ENCODE measurements around the gene RNF123. TPM values are rescaled to one million over a fixed set of nuclear protein-coding genes. Genes with fewer than 3 reads are reported as not detected.
A peak's percentile ranks its signal among the peaks of the same experiment; 100 is the strongest.

The RNF123 gene
- total RNA-seq, 2 donors from 2014 or later, result 18.4 to 28.7 TPM

DNA sequence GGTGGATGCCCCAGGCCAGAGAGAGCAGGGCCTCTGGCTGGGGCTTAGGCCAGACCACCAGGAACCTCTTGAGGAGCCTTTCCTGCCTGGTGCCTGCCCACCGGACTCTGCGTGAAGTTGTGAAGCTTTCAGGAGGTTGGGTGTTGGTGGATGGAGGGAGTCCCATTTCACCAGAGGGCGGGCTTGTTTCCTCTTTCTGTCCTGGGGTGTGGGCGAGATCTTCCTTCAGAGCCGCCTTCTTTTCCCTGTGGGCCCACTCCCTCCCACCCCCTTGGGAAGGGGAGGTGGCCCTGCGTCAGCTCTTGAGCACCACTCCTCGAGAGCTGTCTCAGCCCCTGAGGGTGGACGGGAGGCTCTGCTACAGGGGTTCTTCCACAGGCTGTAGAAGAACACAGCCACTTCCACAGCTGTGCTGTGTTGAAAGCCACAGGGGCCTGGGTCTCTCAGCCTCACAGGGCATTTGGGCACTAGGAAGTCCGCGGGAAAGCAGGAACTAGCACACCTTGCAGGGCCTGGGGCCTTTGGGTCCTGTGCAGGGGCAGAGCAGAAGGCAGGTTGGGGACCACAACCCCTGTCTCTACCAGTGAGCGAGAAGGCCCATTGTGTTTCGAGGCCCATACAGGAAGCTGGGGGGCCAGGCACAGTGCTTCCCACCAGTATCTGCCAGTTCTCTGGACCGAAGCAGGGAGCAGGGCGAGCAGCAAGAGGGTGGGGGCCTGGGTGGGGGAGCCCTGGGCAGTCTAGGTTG, 28.0 kb downstream of the RNF123 start:
- TF ChIP-seq, protein P1, sequence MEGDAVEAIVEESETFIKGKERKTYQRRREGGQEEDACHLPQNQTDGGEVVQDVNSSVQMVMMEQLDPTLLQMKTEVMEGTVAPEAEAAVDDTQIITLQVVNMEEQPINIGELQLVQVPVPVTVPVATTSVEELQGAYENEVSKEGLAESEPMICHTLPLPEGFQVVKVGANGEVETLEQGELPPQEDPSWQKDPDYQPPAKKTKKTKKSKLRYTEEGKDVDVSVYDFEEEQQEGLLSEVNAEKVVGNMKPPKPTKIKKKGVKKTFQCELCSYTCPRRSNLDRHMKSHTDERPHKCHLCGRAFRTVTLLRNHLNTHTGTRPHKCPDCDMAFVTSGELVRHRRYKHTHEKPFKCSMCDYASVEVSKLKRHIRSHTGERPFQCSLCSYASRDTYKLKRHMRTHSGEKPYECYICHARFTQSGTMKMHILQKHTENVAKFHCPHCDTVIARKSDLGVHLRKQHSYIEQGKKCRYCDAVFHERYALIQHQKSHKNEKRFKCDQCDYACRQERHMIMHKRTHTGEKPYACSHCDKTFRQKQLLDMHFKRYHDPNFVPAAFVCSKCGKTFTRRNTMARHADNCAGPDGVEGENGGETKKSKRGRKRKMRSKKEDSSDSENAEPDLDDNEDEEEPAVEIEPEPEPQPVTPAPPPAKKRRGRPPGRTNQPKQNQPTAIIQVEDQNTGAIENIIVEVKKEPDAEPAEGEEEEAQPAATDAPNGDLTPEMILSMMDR (IDR thresholded peaks at IDR 0.05), result no peak
- TF ChIP-seq POLR2A (IDR thresholded peaks at IDR 0.05), result no peak
- no peak overlapping the region for H3K4me3 ChIP-seq
- no peaks in the 10 kb centered on the region for H3K9me3 ChIP-seq
- H3K27ac ChIP-seq, result no peak overlapping the region
- H3K4me1 ChIP-seq, result peaks cover 40% of the 10 kb centered on the region
- peaks cover 0 to 4% of the 10 kb centered on the region in 2 donors for H3K36me3 ChIP-seq (replicated peaks in 1 of 2; ENCODE audit: insufficient read depth in 1 of 2, low read depth in 2 of 2)
- DNase-seq (peak in 1 of 4 donors; percentile 12), ATAC-seq (no peak)
- 89 to 92% methylated on average over 6 to 14 of the region's 14 CpGs for WGBS, 2 donors
- intact Hi-C loops (cut with DNase I), result no loop called here
- no peaks in the 10 kb centered on the region for H3K27me3 ChIP-seq

DNA sequence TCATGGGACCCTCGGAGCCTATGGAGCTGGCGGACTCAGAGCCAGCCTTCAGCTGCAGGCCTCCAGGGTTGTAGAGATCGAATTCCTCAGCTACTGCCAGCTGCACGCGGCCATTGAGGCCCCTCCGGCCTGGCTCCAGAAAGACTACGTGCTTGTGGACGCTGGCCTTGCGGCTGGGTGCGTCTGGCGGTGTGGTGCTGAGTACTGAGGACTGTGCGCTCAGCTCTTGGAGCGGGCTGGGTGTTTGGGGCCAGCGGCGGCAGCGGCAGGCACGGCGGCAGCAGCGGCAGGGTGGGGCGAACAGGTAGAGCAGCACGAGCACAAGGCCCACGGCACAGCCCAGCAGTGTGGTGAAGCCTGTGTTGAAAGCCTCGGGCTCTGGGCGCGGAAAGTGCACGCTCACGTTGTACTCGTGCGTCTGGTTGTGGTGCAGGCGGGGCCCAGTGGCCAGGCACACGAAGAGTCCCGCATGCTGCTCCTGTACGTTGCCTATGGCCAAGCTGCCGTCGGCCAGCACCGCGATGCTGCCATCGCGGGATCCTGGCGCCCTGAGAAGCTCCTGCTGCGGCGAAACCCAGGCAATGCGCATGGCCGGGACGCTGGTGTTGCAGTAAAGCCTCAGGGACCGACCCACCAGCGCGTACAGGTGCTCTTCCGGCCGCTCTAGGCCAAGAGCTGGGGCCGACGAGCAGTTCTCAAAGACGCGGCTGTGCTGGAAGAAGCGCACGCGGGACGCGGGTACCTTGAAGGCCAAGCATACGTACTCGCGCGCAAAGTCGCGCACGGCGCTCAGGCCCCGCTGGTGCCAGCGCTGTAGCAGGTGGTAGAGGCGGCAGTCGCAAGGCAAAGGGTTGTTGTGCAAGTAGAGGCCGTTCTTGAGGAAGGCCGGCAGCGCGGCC, 28.9 kb downstream of the RNF123 start:
- peak in 2 of 4 donors; percentile 43 to 46 for DNase-seq
- H3K9me3 ChIP-seq, result no peaks in the 10 kb centered on the region
- H3K27ac ChIP-seq, result no peak overlapping the region
- no peak overlapping the region for H3K4me3 ChIP-seq
- 66 to 75% methylated on average over 44 to 73 of the region's 75 CpGs for WGBS, 2 donors
- H3K36me3 ChIP-seq (replicated peaks in 1 of 2; ENCODE audit: insufficient read depth in 1 of 2, low read depth in 2 of 2), result peaks cover 0 to 4% of the 10 kb centered on the region in 2 donors
- peaks cover 48% of the 10 kb centered on the region for H3K4me1 ChIP-seq
- H3K27me3 ChIP-seq, result no peaks in the 10 kb centered on the region
- TF ChIP-seq POLR2A (IDR thresholded peaks at IDR 0.05), result no peak
- TF ChIP-seq, protein P1 (IDR thresholded peaks at IDR 0.05), result no peak
- intact Hi-C loops (cut with DNase I), result no loop called here
- ATAC-seq, result no peak

DNA sequence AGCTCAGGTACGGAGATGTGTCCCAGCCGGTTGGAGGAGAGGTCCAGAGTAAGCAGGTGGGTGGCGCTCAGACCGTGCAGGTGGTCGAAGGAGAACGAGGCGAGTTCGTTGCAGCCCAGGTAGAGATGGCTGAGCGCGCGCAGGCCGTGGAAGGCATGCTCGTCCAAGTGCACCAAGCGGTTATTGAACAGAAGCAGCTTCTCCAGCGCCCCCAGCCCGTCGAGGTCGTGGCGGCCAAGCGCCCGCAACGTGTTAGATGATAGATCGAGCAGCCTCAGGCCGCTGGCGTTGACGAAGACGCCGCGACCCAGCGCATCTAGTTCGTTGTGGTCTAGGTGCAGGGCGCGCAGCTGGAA, 29.5 kb downstream of the RNF123 start:
- ATAC-seq (no peak), DNase-seq (peak in 1 of 4 donors; percentile 45)
- Histone ChIP-seq H3K36me3 (replicated peaks in 1 of 2; ENCODE audit: insufficient read depth in 1 of 2, low read depth in 2 of 2) (peaks cover 0 to 4% of the 10 kb centered on the region in 2 donors), H3K27me3 (no peaks in the 10 kb centered on the region), H3K9me3 (no peaks in the 10 kb centered on the region), H3K27ac (peak overlapping the region in 3 of 4 donors; percentile 1 to 69 (median 66)), H3K4me1 (peaks cover 51% of the 10 kb centered on the region), H3K4me3 (no peak overlapping the region)
- 15 to 26% methylated on average over 19 to 31 of the region's 33 CpGs for WGBS, 2 donors
- TF ChIP-seq, protein P1 (IDR thresholded peaks at IDR 0.05), result no peak
- TF ChIP-seq POLR2A (IDR thresholded peaks at IDR 0.05), result no peak
- intact Hi-C loops (cut with DNase I), result no loop called here

DNA sequence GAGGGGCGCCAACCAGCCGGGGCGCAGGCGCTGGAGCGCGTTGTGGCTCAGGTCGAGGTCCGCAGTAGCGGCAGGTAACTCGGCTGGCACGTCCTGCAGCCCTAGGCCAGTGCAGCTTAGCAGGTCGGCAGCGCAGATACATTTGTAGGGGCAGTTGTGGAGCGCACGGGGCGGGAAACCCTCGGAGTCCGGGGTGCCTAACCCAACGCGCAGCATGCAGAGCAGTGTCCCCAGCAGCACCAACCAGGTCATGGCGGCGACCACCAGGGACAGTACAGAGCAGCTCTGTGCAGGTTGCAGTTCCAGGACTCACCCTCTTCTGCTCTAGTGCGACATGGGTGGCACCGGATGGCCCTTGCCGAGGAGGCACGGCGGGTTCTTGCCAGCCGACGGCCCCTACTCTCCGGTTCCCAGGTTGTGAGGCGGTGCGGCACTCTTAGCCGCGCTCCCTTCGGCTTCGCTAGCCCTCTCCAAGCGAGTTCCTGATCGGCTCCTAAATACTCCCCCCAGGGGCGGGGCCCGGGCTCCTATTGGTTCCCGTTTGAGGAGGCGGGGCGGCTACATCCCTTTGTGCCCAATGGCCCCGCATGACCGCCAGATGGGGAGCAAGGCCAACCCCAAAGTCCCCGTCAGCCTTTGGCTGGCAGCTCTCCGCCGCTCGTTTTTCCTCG, 30.0 kb downstream of the RNF123 start, which contains the start of gene AMIGO3:
AMIGO3 (minus strand) TSS at position 471 of the 671 bp plus-strand sequence; CDS start at position 252, 219 bp downstream.
- no peaks in the 10 kb centered on the region for H3K9me3 ChIP-seq
- peaks cover 0 to 4% of the 10 kb centered on the region in 2 donors for H3K36me3 ChIP-seq (replicated peaks in 1 of 2; ENCODE audit: insufficient read depth in 1 of 2, low read depth in 2 of 2)
- TF ChIP-seq POLR2A (IDR thresholded peaks at IDR 0.05), result peak; percentile 82 to 87 (median 84)
- TF ChIP-seq, protein P1 (IDR thresholded peaks at IDR 0.05), result peak; percentile 42 to 92 (median 63)
- H3K4me1 ChIP-seq, result peaks cover 53% of the 10 kb centered on the region
- peak within 1 kb of the TSS; percentile 1 to 69 (median 59) for H3K27ac ChIP-seq
- WGBS, 2 donors, result 1 to 2% methylated on average over 7 to 50 of the region's 50 CpGs
- H3K27me3 ChIP-seq, result no peaks in the 10 kb centered on the region
- ATAC-seq, result peak; percentile 71
- H3K4me3 ChIP-seq, result no peak within 1 kb of the TSS
- intact Hi-C loops (cut with DNase I), result no loop called here
- peak; percentile 97 to 98 (median 98) for DNase-seq
